ENCODE measurements around the gene PHACTR1.

The PHACTR1 gene

DNA sequence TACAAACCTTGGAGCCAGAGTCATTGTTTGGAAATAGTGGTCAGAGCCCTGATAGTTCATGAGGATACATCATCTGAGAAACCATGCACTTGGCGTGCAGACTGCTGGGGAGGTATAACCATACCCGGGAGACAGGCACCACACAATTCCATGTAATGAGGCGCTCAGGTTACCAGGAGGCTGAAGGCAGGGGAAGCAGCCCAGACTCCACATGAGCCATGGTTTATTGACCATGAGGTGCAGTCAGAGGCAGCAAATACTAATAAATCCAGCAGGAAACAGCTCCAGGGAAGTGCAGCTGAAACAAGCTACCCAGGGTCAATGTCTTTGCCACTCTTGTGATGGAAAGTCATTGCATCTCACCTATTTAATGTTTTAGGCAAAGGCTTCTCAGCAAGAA lies 455.7 kb downstream of the PHACTR1 start:
- DNase-seq = no peak

DNA sequence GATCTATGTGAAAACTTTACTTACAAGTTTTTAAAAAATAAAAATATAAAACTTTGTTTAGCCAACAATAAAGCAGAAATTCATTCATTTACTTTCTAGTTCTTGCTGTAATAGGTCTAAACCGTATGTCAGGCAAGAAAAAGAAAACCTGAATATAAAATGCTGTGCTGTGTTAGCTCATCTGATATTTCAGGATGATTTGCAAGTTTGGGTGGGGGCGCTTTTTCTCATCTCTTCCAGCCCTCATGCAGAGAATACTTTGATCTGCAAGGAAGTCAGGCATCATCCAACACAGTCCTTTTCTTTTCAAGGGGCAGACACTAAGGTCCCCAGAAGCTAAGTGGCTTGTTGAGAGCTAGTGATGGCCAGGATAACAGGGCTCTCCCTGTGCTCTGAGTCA lies 458.5 kb downstream of the PHACTR1 start:
- no peak for DNase-seq

DNA sequence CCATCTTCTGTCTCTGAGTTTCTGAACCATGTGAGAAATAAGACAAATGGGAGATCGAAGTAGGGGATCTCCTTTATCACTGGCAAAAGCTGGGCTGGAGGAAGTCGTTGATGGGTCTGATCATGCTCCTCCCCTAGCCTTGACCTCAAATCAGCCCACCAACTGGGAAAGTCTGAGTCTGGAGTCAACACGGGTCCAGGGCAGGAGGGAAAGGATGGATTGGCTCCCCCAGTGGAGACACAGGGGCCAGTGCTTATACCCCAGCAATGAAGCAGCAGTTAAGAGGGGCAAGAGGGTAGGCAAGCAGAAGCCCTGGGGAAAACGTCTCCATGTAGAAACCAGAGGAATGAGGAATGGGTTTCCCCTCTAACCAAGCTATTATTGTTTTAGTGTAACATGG lies 459.2 kb downstream of the PHACTR1 start:
- no peak for DNase-seq

DNA sequence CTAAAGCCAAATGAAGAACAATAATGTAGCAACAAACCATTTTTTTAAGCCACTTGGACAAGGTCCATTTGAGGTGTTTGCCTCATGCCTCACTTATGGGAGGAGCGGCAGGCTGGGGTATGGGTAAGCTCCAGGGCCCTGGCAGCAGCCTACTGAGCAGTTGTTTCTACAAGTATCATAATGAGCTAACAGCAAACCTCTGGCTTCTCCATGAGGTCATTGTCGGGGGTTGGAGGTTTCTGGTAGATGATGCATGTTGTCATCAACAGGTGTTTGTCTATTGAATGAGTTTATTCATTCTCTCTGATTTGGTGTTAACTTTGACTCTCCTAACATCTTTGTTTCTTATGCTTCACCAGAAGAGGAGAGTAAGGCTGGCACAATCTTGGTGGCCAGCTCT lies 461.1 kb downstream of the PHACTR1 start:
- DNase-seq = no peak

DNA sequence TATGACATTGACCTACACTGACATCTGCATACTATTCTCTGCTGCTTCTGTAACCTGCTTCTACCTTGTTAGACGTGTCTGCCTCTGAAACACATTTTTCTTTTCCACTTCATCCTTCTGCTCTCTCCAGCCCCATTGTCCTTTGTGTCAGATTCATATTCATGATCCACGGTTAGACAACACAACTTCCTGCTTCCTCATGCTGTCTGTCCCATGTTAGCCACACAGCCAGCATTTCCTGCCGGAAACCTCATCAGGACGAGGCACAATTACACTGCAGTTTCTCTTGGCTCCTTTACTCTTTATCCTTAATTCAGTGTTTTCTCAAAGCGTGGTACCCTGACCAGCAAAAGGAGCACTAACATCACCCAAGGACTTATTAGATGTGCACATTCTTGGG lies 461.5 kb downstream of the PHACTR1 start:
- DNase-seq = no peak

GRCh38 chr6:13180538-13180937 lies 464.0 kb downstream of the PHACTR1 start:
- DNase-seq = no peak

DNA sequence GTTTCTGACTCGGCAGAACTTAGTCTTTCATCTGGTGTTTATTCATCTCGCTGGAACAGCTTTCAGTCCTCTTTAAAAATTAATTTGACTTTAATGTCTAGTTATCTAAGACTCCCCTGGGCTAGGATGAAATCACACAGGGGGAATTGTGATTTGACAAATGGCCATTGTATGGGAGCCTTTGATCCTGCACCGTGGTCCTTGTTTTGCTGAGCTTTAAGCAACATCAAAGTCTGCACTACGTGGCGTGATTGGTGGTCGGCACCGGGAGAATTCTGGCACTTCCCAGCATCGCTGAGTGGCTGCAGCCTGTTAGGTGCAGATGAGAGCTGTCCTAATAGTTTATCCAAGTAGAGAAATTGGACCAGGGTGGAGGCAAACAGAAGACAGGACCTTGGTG lies 464.8 kb downstream of the PHACTR1 start:
- DNase-seq = no peak

DNA sequence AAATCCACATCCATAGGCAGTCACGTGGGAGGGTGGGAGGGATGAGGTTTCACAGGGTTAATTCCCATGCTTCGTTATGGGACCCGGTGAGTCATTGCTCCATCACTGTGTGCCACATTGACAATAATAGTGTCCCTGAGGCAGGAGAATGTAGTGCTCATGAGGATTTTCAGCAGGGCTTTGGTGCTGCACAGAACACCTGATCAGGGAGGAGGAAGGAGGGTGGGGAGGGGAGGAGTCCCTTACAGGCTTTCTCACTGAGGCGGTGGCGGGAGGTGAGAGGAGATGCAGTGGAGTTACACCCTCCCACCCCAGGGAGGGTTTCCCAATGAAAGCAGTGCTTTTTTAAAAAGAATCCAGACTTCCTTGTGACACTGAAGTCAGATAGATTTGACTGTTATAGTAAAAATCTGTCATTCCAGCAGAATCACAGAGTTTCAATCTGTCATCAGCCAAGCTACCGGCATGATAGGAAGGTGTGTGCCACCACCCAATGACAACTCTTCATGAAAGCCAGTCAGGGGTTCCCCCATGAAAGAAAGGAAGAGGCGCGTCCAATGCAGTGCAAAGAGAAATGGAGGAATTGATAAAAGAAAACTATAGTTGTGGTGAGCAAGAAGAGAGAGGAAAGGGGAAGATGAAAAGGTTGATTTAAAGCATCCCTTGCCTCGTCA lies 467.0 kb downstream of the PHACTR1 start:
- DNase-seq = no peak

- DNase-seq = no peak
These were observed 467.5 kb downstream of the PHACTR1 start for GRCh38 chr6:13184089-13184468.

DNA sequence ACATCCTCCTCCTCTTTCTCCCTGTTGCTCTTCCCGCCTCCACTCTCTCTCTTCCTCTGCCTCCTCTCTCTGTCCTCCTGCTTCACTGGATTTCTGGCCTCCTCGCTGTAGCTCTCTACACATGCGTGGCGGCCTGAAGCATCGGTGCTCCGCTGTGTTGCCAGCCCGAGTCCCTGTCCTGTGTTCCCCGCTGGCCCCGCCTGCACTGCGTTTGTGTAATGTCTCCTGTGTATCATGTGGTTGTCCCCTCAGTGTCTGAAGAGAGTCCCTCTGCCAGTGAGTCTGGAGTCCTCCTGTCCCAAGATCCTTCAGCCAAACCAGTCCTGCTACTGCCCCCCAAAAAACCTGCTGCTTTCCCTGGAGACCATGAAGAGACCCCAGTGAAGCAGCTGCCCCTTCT lies 468.0 kb downstream of the PHACTR1 start:
- no peak for DNase-seq

DNA sequence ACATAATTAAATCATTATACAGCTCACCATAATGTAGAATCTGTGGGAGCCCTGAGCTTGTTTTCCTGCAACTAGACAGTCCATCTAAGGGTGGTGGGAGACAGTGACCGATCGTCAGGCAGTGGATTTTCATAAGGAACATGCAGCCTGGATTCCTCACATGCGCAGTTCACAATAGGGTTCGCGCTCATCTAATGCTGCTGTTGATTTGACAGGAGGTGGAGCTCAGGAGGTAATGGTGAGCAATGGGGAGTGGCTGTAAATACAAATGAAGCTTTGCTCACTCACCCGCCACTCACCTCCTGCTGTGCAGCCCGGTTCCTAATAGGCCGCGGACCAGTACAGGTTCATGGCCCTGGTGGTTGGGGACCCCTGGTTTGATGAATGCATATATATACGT lies 470.3 kb downstream of the PHACTR1 start:
- DNase-seq = no peak

DNA sequence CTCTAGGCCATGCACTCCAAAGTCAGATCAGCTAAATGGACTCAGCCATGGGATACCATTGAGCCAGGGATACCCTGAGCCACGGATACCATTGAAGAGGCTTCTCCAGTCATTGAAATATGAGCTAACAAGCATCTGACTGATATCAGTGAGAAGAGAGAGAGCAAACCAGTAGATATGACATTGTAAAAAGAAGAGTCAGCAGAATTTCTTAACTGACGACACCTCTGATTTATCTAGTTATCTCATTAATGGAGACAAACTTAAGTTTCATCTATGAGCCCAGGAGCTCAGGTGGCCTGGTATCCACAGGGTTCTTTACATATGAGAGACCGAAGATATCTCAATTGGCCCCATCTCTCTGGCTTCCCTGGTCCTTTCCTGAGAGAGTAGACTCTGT lies 471.1 kb downstream of the PHACTR1 start:
- DNase-seq = no peak

DNA sequence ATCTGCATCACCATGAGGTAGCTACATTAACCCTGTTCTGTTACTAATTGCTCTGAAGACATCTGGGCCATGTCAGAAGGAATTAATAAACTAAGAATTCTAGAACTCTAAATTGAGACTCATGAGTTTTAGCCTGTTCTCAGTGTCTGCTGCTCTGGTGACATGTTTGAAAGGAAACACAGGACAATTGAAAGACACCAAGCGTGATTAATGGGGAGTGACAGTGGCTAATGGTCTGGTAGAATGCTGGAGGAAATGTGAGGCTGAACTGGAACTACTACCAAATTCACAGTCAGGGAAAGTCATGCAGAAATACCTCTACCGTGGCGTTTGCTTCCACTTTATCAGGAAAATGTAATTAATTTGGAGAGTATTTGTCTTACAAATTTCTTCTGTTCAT lies 471.7 kb downstream of the PHACTR1 start:
- DNase-seq = no peak

GRCh38 chr6:13189710-13190109 lies 473.1 kb downstream of the PHACTR1 start:
- DNase-seq = no peak

- DNase-seq = no peak
These were observed 473.8 kb downstream of the PHACTR1 start for GRCh38 chr6:13190376-13190775.

DNA sequence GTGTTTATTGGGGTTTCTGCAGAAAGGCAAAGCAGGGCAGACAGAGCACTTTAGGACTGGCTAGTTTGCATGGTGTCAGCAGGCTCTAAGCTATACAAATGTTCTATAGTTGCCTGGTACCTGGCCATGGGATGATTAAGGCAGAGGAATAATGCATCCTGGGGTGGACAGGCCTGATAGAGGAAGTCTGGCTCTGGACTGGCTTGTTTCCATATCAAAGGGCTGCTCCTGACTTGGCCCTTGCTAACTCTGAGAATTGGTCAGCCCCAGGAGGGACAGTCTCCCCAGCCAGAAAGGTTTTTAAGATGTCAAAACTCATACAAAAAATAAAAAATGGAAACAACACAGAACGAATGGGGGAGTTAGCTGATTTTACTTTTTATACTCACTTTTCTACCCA lies 474.9 kb downstream of the PHACTR1 start:
- DNase-seq = no peak

- no peak for DNase-seq
These were observed 478.3 kb downstream of the PHACTR1 start for GRCh38 chr6:13194852-13195251.

- no peak for DNase-seq
These were observed 479.2 kb downstream of the PHACTR1 start for GRCh38 chr6:13195803-13196202.

DNA sequence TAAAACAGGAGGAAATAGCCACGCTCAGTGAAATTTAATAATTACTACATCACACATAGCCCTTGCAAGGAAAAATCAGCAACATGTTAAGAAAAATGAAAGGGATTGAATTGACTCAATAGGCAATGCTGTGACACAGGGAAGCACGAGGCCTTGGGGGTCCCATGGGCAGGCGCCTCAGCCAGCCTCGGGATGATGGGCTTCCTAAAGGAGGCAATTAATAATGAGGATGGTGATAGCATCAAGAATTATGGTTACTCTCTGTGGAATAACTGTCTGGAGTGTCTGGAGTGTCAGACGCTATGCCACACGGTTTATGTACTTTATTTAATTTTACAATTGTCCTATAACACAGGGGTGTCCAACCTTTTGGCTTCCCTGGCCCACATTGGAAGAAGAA lies 481.6 kb downstream of the PHACTR1 start:
- no peak for DNase-seq

DNA sequence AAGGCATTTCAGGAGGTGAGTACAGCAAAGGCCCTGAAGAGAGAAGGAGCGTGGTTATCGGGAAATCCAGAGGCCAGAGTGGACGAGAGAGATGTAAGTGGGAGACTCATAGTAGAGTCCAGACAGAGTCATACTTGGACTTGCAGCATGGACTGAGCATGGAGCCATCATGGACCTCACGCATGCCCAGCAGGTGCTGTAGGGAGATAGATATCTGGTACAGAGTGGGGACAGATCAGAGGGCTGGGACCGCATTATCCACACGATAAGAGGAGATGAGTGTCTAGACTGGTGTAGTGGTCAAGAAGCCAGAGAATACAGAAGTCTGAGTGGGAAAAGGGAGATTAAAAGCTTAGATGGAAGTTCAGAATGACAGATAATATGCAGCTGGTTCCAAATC lies 484.8 kb downstream of the PHACTR1 start:
- DNase-seq = no peak

GRCh38 chr6:13203145-13203544 lies 486.6 kb downstream of the PHACTR1 start:
- DNase-seq = no peak

GRCh38 chr6:13205106-13205505 lies 488.5 kb downstream of the PHACTR1 start:
- no peak for DNase-seq

- DNase-seq = no peak
These were observed 495.5 kb downstream of the PHACTR1 start for GRCh38 chr6:13212096-13212495.

GRCh38 chr6:13212538-13212937 lies 496.0 kb downstream of the PHACTR1 start:
- no peak for DNase-seq

GRCh38 chr6:13215390-13215789 lies 498.8 kb downstream of the PHACTR1 start:
- DNase-seq = no peak
